Measurements from ENCODE around the gene RCOR1.

The RCOR1 gene

DNA sequence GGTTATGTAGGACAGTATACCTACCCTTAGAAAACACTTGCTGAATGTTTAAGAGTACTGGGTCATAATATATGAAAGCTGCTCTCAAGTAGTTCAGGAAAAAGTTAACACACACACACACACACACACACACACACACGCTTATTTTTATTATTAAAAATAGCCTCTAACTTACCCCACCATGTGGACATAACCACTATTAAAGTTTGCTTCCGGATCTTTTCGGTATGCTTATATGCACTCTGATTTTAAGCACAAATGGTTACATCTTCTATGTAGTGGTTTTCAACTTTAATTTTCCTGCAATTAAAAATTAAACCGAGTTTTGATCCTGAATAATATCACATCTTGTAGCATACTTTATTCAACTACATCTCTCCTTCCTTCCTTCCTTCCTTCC is 99.9 kb downstream of the RCOR1 start:
- no peak for TF ChIP-seq CTCF (IDR thresholded peaks at IDR 0.05; ENCODE audit: low read depth, low read length)
- TF ChIP-seq EZH2phosphoT487 (IDR thresholded peaks at IDR 0.05; ENCODE audit: low read depth): no peak
- no peaks in the 10 kb centered on the region for H3K9me3 ChIP-seq (ENCODE audit: insufficient read depth, low read length)
- H3K4me3 ChIP-seq (ENCODE audit: low read length): no peak overlapping the region
- peaks cover 22% of the 10 kb centered on the region for H3K79me2 ChIP-seq (ENCODE audit: low read length)
- H2AFZ ChIP-seq (ENCODE audit: low read depth, low read length): no peak overlapping the region
- H4K20me1 ChIP-seq (ENCODE audit: insufficient read depth, low read length): peaks cover 10% of the 10 kb centered on the region; the same call in 1 of the 2 replicates
- H3K27ac ChIP-seq (ENCODE audit: low read length): no peak overlapping the region
- H3K36me3 ChIP-seq (replicated peaks; ENCODE audit: low read depth, low read length): no peaks in the 10 kb centered on the region
- no peaks in the 10 kb centered on the region for H3K27me3 ChIP-seq (ENCODE audit: low read depth, low read length)
- no peak overlapping the region for H3K9ac ChIP-seq (ENCODE audit: low read length)
- H3K4me2 ChIP-seq (ENCODE audit: low read length): no peak overlapping the region
- peaks cover 24% of the 10 kb centered on the region for H3K4me1 ChIP-seq (ENCODE audit: low read length)

DNA sequence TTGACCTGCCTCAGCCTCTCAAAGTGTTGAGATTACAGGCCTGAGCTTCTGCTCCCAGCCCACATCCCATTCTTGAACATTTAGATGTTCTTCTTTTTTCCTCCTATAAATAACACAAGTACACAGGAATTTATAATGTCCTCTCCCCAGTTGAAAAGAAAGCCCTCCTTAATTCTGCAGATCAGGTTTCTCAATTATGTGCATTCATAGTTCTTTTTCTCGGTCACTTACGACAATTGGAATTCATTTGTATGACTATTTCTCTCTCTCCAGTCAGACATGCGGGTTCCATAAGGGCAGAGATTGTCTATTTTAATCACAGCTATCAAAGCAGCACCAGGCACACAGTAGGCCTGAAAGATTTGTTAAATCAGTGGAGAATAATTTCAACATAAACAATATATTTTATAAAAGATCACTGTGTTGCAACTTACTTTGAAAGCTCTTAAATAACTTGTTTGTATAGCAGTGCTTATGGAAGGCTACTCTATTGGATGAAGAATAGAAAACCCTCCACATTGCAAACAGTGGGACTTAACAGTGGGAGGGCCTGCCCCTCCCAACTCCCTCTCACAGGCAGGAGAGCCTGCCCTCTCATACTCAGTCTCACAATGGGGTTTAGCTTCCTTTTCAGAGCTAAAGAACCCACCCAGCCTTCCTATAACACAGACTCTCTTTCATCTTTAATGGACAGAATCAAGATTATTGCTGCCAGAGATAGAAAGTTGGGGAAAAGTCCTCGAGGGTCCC is 100.7 kb downstream of the RCOR1 start:
- H3K4me1 ChIP-seq (ENCODE audit: low read length): peaks cover 24% of the 10 kb centered on the region
- no peaks in the 10 kb centered on the region for H3K36me3 ChIP-seq (replicated peaks; ENCODE audit: low read depth, low read length)
- TF ChIP-seq CTCF (IDR thresholded peaks at IDR 0.05; ENCODE audit: low read depth, low read length): no peak
- TF ChIP-seq EZH2phosphoT487 (IDR thresholded peaks at IDR 0.05; ENCODE audit: low read depth): no peak
- H3K9me3 ChIP-seq (ENCODE audit: insufficient read depth, low read length): no peaks in the 10 kb centered on the region
- peaks cover 23% of the 10 kb centered on the region for H3K79me2 ChIP-seq (ENCODE audit: low read length)
- no peak overlapping the region for H2AFZ ChIP-seq (ENCODE audit: low read depth, low read length)
- no peak overlapping the region for H3K27ac ChIP-seq (ENCODE audit: low read length)
- H3K4me3 ChIP-seq (ENCODE audit: low read length): no peak overlapping the region
- no peak overlapping the region for H3K4me2 ChIP-seq (ENCODE audit: low read length)
- peaks cover 9% of the 10 kb centered on the region; the same call in 1 of the 2 replicates for H4K20me1 ChIP-seq (ENCODE audit: insufficient read depth, low read length)
- H3K9ac ChIP-seq (ENCODE audit: low read length): no peak overlapping the region
- no peaks in the 10 kb centered on the region for H3K27me3 ChIP-seq (ENCODE audit: low read depth, low read length)

- H3K9me3 ChIP-seq (ENCODE audit: insufficient read depth, low read length): no peaks in the 10 kb centered on the region
- no peak overlapping the region for H3K4me3 ChIP-seq (ENCODE audit: low read length)
- H3K4me2 ChIP-seq (ENCODE audit: low read length): peak overlapping the region; percentile 29
- peaks cover 24% of the 10 kb centered on the region for H3K4me1 ChIP-seq (ENCODE audit: low read length)
- H2AFZ ChIP-seq (ENCODE audit: low read depth, low read length): no peak overlapping the region
- peaks cover 27% of the 10 kb centered on the region for H3K79me2 ChIP-seq (ENCODE audit: low read length)
- H3K27me3 ChIP-seq (ENCODE audit: low read depth, low read length): no peaks in the 10 kb centered on the region
- no peak for TF ChIP-seq EZH2phosphoT487 (IDR thresholded peaks at IDR 0.05; ENCODE audit: low read depth)
- TF ChIP-seq CTCF (IDR thresholded peaks at IDR 0.05; ENCODE audit: low read depth, low read length): peak; percentile 78
- peak overlapping the region; percentile 4; the same call in 1 of the 2 replicates for H3K9ac ChIP-seq (ENCODE audit: low read length)
- H3K36me3 ChIP-seq (replicated peaks; ENCODE audit: low read depth, low read length): no peaks in the 10 kb centered on the region
- H3K27ac ChIP-seq (ENCODE audit: low read length): no peak overlapping the region
- peaks cover 9% of the 10 kb centered on the region; the same call in 1 of the 2 replicates for H4K20me1 ChIP-seq (ENCODE audit: insufficient read depth, low read length)
These were observed 102.2 kb downstream of the RCOR1 start for GRCh38 chr14:102694530-102695166.

GRCh38 chr14:102695167-102695555 is 102.7 kb downstream of the RCOR1 start:
- H3K36me3 ChIP-seq (replicated peaks; ENCODE audit: low read depth, low read length): no peaks in the 10 kb centered on the region
- H3K4me2 ChIP-seq (ENCODE audit: low read length): peak overlapping the region; percentile 29
- peak overlapping the region; percentile 4; the same call in 1 of the 2 replicates for H3K9ac ChIP-seq (ENCODE audit: low read length)
- no peaks in the 10 kb centered on the region for H3K27me3 ChIP-seq (ENCODE audit: low read depth, low read length)
- no peak overlapping the region for H2AFZ ChIP-seq (ENCODE audit: low read depth, low read length)
- H3K4me3 ChIP-seq (ENCODE audit: low read length): no peak overlapping the region
- H3K79me2 ChIP-seq (ENCODE audit: low read length): peaks cover 27% of the 10 kb centered on the region
- peaks cover 9% of the 10 kb centered on the region; the same call in 1 of the 2 replicates for H4K20me1 ChIP-seq (ENCODE audit: insufficient read depth, low read length)
- H3K27ac ChIP-seq (ENCODE audit: low read length): no peak overlapping the region
- H3K4me1 ChIP-seq (ENCODE audit: low read length): peaks cover 24% of the 10 kb centered on the region
- TF ChIP-seq EZH2phosphoT487 (IDR thresholded peaks at IDR 0.05; ENCODE audit: low read depth) (no peak), CTCF (IDR thresholded peaks at IDR 0.05; ENCODE audit: low read depth, low read length) (no peak)
- no peaks in the 10 kb centered on the region for H3K9me3 ChIP-seq (ENCODE audit: insufficient read depth, low read length)

All from OCI-LY3 (cell line).